Activated CD4-positive, alpha-beta T cell treated with anti-CD3 and anti-CD28 coated beads, Interleukin-2, Interleukin-4, amounts not matched to agents 100 ng/mL and 50 ng/mL, durations not matched to agents 16 hours and 8 hours (primary cell): ENCODE measurements around the gene VAMP5.

ENCODE experiments used
- DNase-seq: peaks from one replicate; pipeline ENCODE4 v3.0.0-alpha.2; 2020; ENCODE audit warnings: low spot score

Gene VAMP5

DNA sequence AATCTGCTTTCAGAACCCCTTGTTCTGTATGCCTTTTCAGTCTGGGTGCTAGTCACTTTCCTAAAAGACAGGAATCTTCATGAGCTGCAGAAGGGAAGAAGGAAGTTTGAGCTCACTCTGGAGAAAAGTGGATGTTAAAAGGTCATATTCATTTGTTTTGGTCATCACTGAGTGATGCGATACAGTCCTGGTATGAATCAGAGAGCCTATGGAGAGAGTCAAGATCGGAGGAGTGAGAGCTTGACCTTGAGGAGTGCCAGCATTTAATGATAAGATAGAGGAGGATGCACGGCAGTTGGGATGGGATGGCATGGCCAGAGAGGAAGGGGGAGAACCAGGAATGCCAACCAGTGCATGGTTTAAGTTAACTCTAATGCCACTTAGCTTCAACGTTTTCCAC, 51.4 kb downstream of the VAMP5 start:
- DNase-seq = no peak

GRCh38 chr2:85642725-85643124, 58.5 kb downstream of the VAMP5 start:
- peak; percentile 58 for DNase-seq
